ENCODE data around the gene ELFN2. TPM values are rescaled to one million over a fixed set of nuclear protein-coding genes. Genes with fewer than 3 reads are reported as not detected.

ELFN2 gene
- total and polyA plus RNA-seq, 2 donors (not counting 3 experiments of a cell fraction or from before 2014, with no cell fraction given) = 0.41 to 1.3 TPM

DNA sequence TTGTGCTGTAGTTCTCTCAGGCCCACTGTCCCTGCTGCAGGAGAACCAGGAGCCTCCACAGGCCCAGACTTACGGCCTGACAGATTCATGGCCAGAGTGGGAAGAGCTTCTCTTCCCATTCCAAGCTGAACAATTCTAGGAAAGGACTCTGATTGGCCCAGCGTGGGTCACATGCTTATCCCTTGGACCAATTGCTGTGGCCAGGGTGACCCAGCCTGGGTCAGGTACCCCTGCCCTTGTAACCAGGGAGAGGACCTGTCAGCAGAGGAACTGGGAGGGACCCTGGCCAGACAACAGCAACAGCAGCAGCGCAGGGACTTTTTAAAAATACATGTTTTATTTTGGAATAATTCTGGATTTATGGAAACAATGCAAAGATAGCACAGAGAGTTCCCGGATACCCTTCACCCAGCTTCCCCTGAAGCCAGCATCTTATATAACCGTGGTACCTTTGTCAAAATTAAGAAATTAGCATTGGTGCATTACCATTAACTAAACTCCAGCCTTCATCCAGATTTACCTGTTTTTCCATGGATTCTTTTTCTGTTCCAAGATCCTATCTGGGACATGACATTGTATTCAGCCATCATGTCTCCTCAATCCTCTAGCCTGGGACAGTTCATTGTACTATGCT lies 8.8 kb upstream of the ELFN2 start:
- no peak for DNase-seq (ENCODE audit: low read depth, low spot score)
- dilution Hi-C loops (cut with MboI; ENCODE audit: extremely low pct_ligation_motif_present, low sequenced_read_pairs) = no loop called here
- Histone ChIP-seq H3K4me2 (ENCODE audit: insufficient read depth, low read length) (no peak overlapping the region), H3K9me1 (replicated peaks; ENCODE audit: control insufficient read depth, extremely low read depth, insufficient read depth, low read length) (no peaks in the 10 kb centered on the region), H3K27ac (ENCODE audit: insufficient read depth, low read depth, low read length) (no peak overlapping the region), H2AFZ (ENCODE audit: low read depth, low read length) (no peak overlapping the region), H3K27me3 (ENCODE audit: control insufficient read depth in 2 of 2, insufficient read depth in 2 of 2, low read length in 2 of 2) (peaks cover 0 to 2% of the 10 kb centered on the region in 2 experiments), H4K20me1 (replicated peaks; ENCODE audit: control insufficient read depth, extremely low read depth, insufficient read depth, low read length) (no peaks in the 10 kb centered on the region), H3K4me1 (ENCODE audit: control insufficient read depth, extremely low read depth, insufficient read depth, low read length) (peaks cover 17% of the 10 kb centered on the region), H3K79me2 (ENCODE audit: control insufficient read depth, insufficient read depth, low read length) (no peaks in the 10 kb centered on the region), H3K4me3 (replicated peaks in 1 of 3; ENCODE audit: insufficient read depth in 1 of 3, low read depth in 1 of 3, low read length in 3 of 3) (no peak overlapping the region), H3K9ac (replicated peaks; ENCODE audit: extremely low read depth, insufficient read depth, low read length) (no peak overlapping the region), H3K36me3 (ENCODE audit: control insufficient read depth in 2 of 2, extremely low read depth in 1 of 2, insufficient read depth in 2 of 2, low read length in 2 of 2) (no peaks in the 10 kb centered on the region), H3K9me3 (replicated peaks; ENCODE audit: control insufficient read depth, insufficient read depth, low read length) (peaks cover 6% of the 10 kb centered on the region)
- FAIRE-seq = no peak
- ChIA-PET CTCF (no interaction called here), POLR2A (no interaction called here)
- BruUV-seq (replicated peaks) = no TSS peak
- no peak for TF ChIP-seq POLR2A (IDR thresholded peaks at IDR 0.05; ENCODE audit: low read depth, low read length)
- TF ChIP-seq CTCF (IDR thresholded peaks at IDR 0.05; ENCODE audit: extremely low read depth in 1 of 2, insufficient read depth in 1 of 2, low read depth in 1 of 2, low read length in 2 of 2) = no peak
- TF ChIP-seq POLR2AphosphoS5 (IDR thresholded peaks at IDR 0.05; ENCODE audit: insufficient read depth, low read depth, low read length) = no peak
- TF ChIP-seq EZH2 (IDR thresholded peaks at IDR 0.05; ENCODE audit: borderline replicate concordance, low read depth, low read length, severe bottlenecking) = no peak
- TF ChIP-seq MYC (IDR thresholded peaks at IDR 0.05; ENCODE audit: low read depth, low read length) = no peak
- TF ChIP-seq MAX (IDR thresholded peaks at IDR 0.05; ENCODE audit: insufficient read depth, insufficient read length) = no peak
- TF ChIP-seq GATA2 (IDR thresholded peaks at IDR 0.05; ENCODE audit: insufficient read depth, insufficient read length, low read depth, low read length) = no peak
- no peak for TF ChIP-seq JUN (IDR thresholded peaks at IDR 0.05; ENCODE audit: borderline replicate concordance, insufficient read depth, insufficient read length, low read depth)
- TF ChIP-seq FOS (IDR thresholded peaks at IDR 0.05; ENCODE audit: borderline replicate concordance, insufficient read depth, low read length) = no peak
- intact Hi-C loops (cut with micrococcal nuclease) = no loop called here

All from endothelial cell of umbilical vein (primary cell).